Choroid plexus epithelial cell (primary cell): Measurements from ENCODE around the gene SLC6A9.

Experiments used
- DNase-seq: peaks from one replicate; pipeline ENCODE4 v3.0.0-alpha.2; 2010; ENCODE audit warnings: low read depth
- H3K4me3 ChIP-seq: 2 replicates; pipeline ENCODE4 v1.5.1; 2011; ENCODE audit warnings: low read depth, mild to moderate bottlenecking, control low read depth, low read length, moderate library complexity
- CTCF ChIP-seq: conservative IDR thresholded peaks from 2 replicates; pipeline ENCODE4 v1.5.1; 2011; ENCODE audit warnings: low read depth, mild to moderate bottlenecking, control low read depth, inconsistent platforms, low read length, moderate library complexity

Gene SLC6A9

GRCh38 chr1:44061857-44062256 is 30.6 kb upstream of the SLC6A9 start:
- no peak for TF ChIP-seq CTCF
- no peak overlapping the region for H3K4me3 ChIP-seq
- DNase-seq, result no peak

- no peak overlapping the region for H3K4me3 ChIP-seq
- TF ChIP-seq CTCF, result no peak
- no peak for DNase-seq
Measured at GRCh38 chr1:44060830-44061267, 29.6 kb upstream of the SLC6A9 start.

- no peak for DNase-seq
- H3K4me3 ChIP-seq, result no peak overlapping the region
- no peak for TF ChIP-seq CTCF
Measured at GRCh38 chr1:44059664-44060355, 28.5 kb upstream of the SLC6A9 start.

GRCh38 chr1:44059212-44059611 is 27.9 kb upstream of the SLC6A9 start:
- no peak overlapping the region for H3K4me3 ChIP-seq
- TF ChIP-seq CTCF, result no peak
- no peak for DNase-seq

- DNase-seq, result no peak
- no peak overlapping the region for H3K4me3 ChIP-seq
- TF ChIP-seq CTCF, result no peak
Measured at GRCh38 chr1:44057293-44057692, 26.0 kb upstream of the SLC6A9 start.

GRCh38 chr1:44053394-44053793 is 22.1 kb upstream of the SLC6A9 start:
- H3K4me3 ChIP-seq, result no peak overlapping the region
- TF ChIP-seq CTCF, result no peak
- DNase-seq, result no peak

GRCh38 chr1:44050261-44050660 is 19.0 kb upstream of the SLC6A9 start:
- TF ChIP-seq CTCF, result no peak
- DNase-seq, result peak; percentile 29
- no peak overlapping the region for H3K4me3 ChIP-seq
